PFSK-1 (cell line): Measurements from ENCODE around the gene CENPX.

Experiments used
- FOXP2 ChIP-seq: optimal IDR thresholded peaks from 2 replicates; pipeline ENCODE3; 2011; ENCODE audit warnings: borderline replicate concordance, control low read depth, inconsistent platforms; ENCODE audit not compliant: insufficient read depth; ENCODE audit errors: extremely low read length, extremely low read depth
- POLR2AphosphoS5 ChIP-seq: IDR thresholded peaks from 2 replicates; pipeline ENCODE4 v1.6.1; 2012; ENCODE audit warnings: low read depth, mild to moderate bottlenecking, control low read depth, low read length, moderate library complexity
- REST ChIP-seq, 2 experiments: IDR thresholded peaks; 2 replicates each; pipeline versions ENCODE4 v1.6.1 to v1.8.0; 2011 to 2012; ENCODE audit warnings: low read depth in 2 of 2, low read length in 2 of 2, control low read depth in 1 of 2, inconsistent platforms in 1 of 2, mild to moderate bottlenecking in 1 of 2, moderate library complexity in 1 of 2; ENCODE audit not compliant: insufficient read depth in 1 of 2
- SIN3A ChIP-seq: IDR thresholded peaks from 2 replicates; pipeline ENCODE4 v1.6.1; 2012; ENCODE audit warnings: mild to moderate bottlenecking, low read length, moderate library complexity, borderline replicate concordance; ENCODE audit not compliant: insufficient read depth
- TAF1 ChIP-seq: IDR thresholded peaks from 2 replicates; pipeline ENCODE4 v1.6.1; 2012; ENCODE audit warnings: low read length, control low read depth, borderline replicate concordance; ENCODE audit not compliant: insufficient read depth

Gene CENPX

GRCh38 chr17:82028246-82028645, 5.6 kb upstream of the CENPX start:
- TF ChIP-seq SIN3A (no peak), FOXP2 (no peak), REST (IDR thresholded peaks at IDR 0.05; ENCODE audit: insufficient read depth in 1 of 2, low read depth in 2 of 2, low read length in 2 of 2) (no peak)

DNA sequence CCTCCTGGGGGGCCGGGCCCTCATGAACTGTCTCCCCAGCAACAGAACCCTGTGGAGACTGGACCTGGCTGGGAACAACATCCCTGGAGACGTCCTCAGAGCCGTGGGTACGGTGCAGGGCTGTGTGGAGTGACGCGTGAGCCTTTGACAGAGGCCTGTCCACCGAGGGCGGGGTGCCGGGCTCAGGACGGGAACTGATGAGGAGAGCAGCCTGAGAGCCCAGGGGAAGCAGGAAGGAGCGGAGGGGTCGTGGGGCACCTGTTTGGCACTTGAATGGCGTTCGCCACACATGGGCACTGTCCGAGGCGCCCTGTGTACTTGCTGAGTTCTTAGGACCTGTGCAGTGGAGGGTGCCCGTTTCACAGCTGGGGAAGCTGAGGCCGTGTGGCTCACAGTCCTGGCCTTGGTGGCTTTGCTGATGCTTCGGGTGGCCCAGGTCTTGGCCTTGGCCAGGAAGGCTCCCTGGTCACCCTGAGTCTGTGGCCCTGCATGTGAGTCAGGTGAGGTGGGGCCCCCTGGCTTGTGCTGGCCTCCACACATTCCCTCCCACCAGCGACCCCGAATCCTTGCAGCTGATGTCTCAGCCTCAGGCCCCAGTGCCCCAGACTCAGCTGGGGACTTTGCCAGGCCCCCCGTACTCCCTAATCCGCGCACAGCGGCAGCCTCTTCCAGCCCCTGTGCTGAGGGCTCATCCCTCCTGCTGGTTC, 2.9 kb upstream of the CENPX start:
- no peak for TF ChIP-seq REST (IDR thresholded peaks at IDR 0.05; ENCODE audit: insufficient read depth in 1 of 2, low read depth in 2 of 2, low read length in 2 of 2)
- no peak for TF ChIP-seq SIN3A
- no peak for TF ChIP-seq FOXP2
- no peak for TF ChIP-seq POLR2AphosphoS5
- no peak for TF ChIP-seq TAF1

- no peak for TF ChIP-seq TAF1
These were observed 2.2 kb upstream of the CENPX start for GRCh38 chr17:82024859-82025258.

GRCh38 chr17:82023447-82024241, 966 bp upstream of the CENPX start:
- no peak for TF ChIP-seq SIN3A
- no peak for TF ChIP-seq FOXP2
- TF ChIP-seq TAF1: no peak
- no peak for TF ChIP-seq REST (IDR thresholded peaks at IDR 0.05; ENCODE audit: insufficient read depth in 1 of 2, low read depth in 2 of 2, low read length in 2 of 2)
- no peak for TF ChIP-seq POLR2AphosphoS5

DNA sequence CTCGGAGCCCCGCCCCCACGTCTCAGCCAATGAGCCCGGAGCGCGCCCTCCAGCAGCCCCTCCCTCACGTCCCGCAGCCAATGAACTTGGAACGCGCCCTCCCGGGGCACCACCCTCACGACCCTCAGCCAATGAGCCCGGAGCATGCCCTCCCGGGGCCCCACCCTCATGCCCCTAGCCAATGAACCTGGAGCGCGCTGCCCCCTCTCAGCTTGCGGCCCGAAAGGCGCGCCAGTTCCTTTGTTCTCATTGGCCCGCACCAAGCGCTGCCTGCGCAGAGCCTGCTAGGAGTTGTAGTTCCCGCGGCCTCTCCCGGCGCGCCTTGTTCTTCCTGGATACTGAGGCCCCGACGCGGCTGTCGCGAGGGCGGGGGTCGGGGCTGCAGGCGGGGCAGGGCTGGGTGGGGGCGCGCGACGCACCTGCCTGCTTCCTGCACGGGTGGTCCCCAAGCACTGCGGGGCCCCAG, 336 bp upstream of the CENPX start, which contains the start of gene LRRC45:
Gene LRRC45 (plus strand): TSS at position 325 of the 466 bp plus-strand sequence. CDS start 339 bp downstream, outside the sequence.
- TF ChIP-seq POLR2AphosphoS5 (no peak), SIN3A (no peak), TAF1 (no peak), FOXP2 (no peak), REST (IDR thresholded peaks at IDR 0.05; ENCODE audit: insufficient read depth in 1 of 2, low read depth in 2 of 2, low read length in 2 of 2) (no peak)
